ENCODE results near the gene GRPEL2. TPM values are rescaled to one million over a fixed set of nuclear protein-coding genes. Genes with fewer than 3 reads are reported as not detected.

The GRPEL2 gene
- total and polyA plus RNA-seq, 2 of the 8 experiments (the other 6 are each of a cell fraction or from before 2014, with no cell fraction given): 11.2 to 52.2 TPM

- TF ChIP-seq HDAC6 (IDR thresholded peaks at IDR 0.05; ENCODE audit: low read depth, low read length) (no peak), PHF8 (conservative IDR thresholded peaks at IDR 0.05; ENCODE audit: low read depth, low read length) (no peak), ZNF274 (IDR thresholded peaks at IDR 0.05; ENCODE audit: borderline replicate concordance, extremely low read depth, low read length) (no peak)
These were observed 40.9 kb upstream of the GRPEL2 start (continued) for GRCh38 chr5:149304195-149305078.

All from H1 (cell line).